ENCODE data around the gene GOLGA6L2.
"Not testable (repeated sequence)": the region's sequence is repeated elsewhere in the genome, so short reads cannot be mapped to it uniquely, and the experiment has no call there.

The GOLGA6L2 gene

DNA sequence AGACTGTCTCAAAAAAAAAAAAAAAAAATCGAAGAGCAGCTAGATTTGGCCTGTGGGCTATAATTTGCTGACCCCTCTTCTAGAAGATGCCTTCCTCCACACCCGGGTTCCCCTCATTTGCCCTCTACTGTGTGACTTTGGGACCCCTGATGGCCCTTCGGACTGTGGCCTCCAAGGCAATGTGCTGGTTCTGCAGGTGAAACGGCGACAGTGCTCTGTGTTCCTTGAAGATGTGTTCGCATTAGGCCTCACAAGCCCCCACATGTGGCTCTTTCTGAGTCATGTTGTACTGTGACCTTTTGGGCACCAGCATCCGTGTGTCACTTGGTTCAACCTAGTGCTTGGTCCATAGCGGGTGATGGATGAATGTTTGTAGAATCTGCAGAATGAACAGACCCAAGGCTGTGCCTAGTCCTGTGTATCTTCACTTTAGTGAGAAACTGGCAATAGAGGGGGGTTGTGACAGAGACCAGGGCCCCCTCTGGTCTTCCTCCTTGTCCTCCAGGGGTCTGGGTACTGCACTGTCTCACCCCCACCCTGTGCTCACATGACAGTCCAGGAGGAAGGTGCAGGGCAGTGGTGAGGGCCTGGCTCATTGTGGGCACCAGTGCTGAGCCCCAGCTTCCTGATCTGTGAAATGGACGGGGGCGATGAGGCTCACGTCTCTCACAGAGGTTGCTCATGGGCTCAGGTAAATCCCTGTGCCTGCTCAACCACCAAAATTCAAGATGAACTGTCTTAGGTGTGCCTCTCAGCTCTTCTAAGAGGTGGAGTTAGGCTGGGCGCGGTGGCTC is 22.7 kb downstream of the GOLGA6L2 start:
- H3K36me3 ChIP-seq (ENCODE audit: control insufficient read depth, insufficient read depth, low read length): no peaks in the 10 kb centered on the region
- H3K4me3 ChIP-seq (ENCODE audit: low read depth, low read length): no peak overlapping the region
- peaks cover 21% of the 10 kb centered on the region; the same call in 1 of the 2 replicates for H3K9me3 ChIP-seq (ENCODE audit: control insufficient read depth, insufficient read depth, low read depth, low read length)
- H3K9ac ChIP-seq (ENCODE audit: low read length): no peak overlapping the region
- H3K27ac ChIP-seq (ENCODE audit: low read depth, low read length): no peak overlapping the region
- H3K4me1 ChIP-seq (ENCODE audit: control insufficient read depth, insufficient read depth, low read length): no peaks in the 10 kb centered on the region
- H3K27me3 ChIP-seq (ENCODE audit: control insufficient read depth, insufficient read depth, low read length): no peaks in the 10 kb centered on the region

DNA sequence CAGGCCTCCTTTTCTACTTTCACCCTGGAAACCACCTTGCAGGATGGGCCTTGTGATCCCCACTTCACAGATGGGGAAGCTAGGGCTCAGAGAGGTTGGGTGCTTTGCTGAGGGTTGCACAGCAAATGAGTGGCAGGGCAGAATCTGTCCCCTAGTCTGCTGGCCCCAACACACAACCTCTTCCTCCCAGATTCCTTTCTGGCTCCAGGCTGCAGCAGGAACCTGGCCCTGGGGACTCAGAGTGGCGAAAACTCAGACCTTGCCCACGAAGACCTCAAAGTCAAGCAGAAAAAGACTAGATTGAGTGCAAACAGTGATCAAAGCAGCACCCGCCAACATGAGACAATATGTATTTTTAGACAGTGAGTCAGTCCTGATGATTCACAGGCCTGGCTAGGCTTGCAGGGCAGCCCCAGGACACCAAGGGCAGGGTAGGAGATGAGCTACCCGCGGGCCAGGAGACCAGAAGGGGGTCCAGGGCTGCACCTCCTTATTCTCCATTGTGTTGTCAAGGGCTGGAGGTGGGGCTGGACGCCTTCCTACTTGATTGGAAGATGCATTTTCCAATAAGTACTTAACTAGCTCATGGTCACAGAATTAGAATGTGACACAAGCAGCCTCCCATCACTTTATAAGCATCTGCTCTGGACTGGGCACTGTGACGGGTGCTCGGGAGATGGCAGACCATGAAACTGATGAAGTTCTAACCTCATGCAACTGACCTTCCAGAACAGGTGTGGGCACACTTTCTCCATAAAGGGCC is 23.9 kb downstream of the GOLGA6L2 start:
- no peak overlapping the region for H3K9ac ChIP-seq (ENCODE audit: low read length)
- no peak overlapping the region for H3K4me3 ChIP-seq (ENCODE audit: low read depth, low read length)
- H3K4me1 ChIP-seq (ENCODE audit: control insufficient read depth, insufficient read depth, low read length): no peaks in the 10 kb centered on the region
- no peaks in the 10 kb centered on the region for H3K36me3 ChIP-seq (ENCODE audit: control insufficient read depth, insufficient read depth, low read length)
- H3K27me3 ChIP-seq (ENCODE audit: control insufficient read depth, insufficient read depth, low read length): no peaks in the 10 kb centered on the region
- no peak overlapping the region for H3K27ac ChIP-seq (ENCODE audit: low read depth, low read length)
- H3K9me3 ChIP-seq (ENCODE audit: control insufficient read depth, insufficient read depth, low read depth, low read length): peaks cover 22% of the 10 kb centered on the region; the same call in 1 of the 2 replicates

GRCh38 chr15:23422099-23422945 is 24.7 kb downstream of the GOLGA6L2 start:
- Histone ChIP-seq H3K36me3 (ENCODE audit: control insufficient read depth, insufficient read depth, low read length) (no peaks in the 10 kb centered on the region), H3K4me3 (ENCODE audit: low read depth, low read length) (no peak overlapping the region), H3K9ac (ENCODE audit: low read length) (no peak overlapping the region), H3K4me1 (ENCODE audit: control insufficient read depth, insufficient read depth, low read length) (no peaks in the 10 kb centered on the region), H3K27me3 (ENCODE audit: control insufficient read depth, insufficient read depth, low read length) (no peaks in the 10 kb centered on the region), H3K27ac (ENCODE audit: low read depth, low read length) (no peak overlapping the region), H3K9me3 (ENCODE audit: control insufficient read depth, insufficient read depth, low read depth, low read length) (peaks cover 22% of the 10 kb centered on the region; the same call in 1 of the 2 replicates)

GRCh38 chr15:23420806-23421575 is 26.1 kb downstream of the GOLGA6L2 start:
- Histone ChIP-seq H3K36me3 (ENCODE audit: control insufficient read depth, insufficient read depth, low read length) (no peaks in the 10 kb centered on the region), H3K27me3 (ENCODE audit: control insufficient read depth, insufficient read depth, low read length) (no peaks in the 10 kb centered on the region), H3K4me1 (ENCODE audit: control insufficient read depth, insufficient read depth, low read length) (no peaks in the 10 kb centered on the region), H3K9me3 (ENCODE audit: control insufficient read depth, insufficient read depth, low read depth, low read length) (peaks cover 22% of the 10 kb centered on the region; the same call in 1 of the 2 replicates), H3K4me3 (ENCODE audit: low read depth, low read length) (no peak overlapping the region), H3K27ac (ENCODE audit: low read depth, low read length) (no peak overlapping the region), H3K9ac (ENCODE audit: low read length) (no peak overlapping the region)

DNA sequence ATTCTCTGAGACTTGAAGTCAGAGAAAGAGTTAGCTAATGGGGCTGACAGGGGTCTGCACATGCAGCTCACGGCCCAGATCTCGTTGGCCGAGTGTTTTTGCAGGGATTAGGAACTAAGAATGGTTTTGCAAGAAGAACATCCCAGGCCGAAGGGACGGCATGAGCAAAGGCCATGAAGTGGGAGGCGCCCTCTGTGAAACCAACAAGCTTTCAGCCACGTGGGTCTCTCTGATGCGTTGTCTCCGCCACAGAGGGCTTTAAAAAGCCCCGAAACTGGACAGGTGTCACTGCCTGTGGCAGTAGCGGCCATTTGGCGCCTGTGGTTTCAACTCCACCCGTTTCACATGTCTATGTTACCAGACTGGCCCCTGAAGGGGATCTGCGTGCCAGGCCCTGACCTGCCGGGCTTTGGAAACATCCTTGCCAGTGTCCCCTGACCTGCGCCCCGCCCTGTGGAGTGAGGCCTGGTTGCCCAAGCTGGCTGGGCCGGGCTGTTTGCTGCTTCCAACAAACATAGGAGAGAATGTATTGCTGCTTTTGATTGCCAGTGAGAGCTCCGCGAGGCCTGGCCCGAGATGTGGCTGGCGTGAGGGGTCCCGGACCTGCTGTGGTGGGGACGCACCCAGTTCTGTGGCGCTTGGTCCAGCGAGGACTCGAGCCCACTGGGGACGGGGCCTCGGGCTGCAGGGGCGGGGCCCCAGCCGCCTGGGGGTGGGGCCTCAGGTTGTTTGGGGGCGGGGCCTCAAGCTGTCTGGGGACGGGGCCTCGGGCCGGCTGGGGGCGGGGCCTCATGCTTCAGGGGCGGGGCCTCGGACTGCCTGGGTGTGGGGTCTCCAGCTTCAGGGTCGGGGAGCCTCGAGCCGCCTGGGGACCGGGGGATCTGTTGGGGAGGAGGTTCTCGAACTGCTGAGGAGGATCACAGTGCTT is 30.4 kb downstream of the GOLGA6L2 start:
- Histone ChIP-seq H3K4me3 (ENCODE audit: low read depth, low read length) (peak overlapping the region; percentile 35; the same call in 1 of the 2 replicates), H3K4me1 (ENCODE audit: control insufficient read depth, insufficient read depth, low read length) (no peaks in the 10 kb centered on the region), H3K9ac (ENCODE audit: low read length) (no peak overlapping the region), H3K27ac (ENCODE audit: low read depth, low read length) (no peak overlapping the region), H3K36me3 (ENCODE audit: control insufficient read depth, insufficient read depth, low read length) (no peaks in the 10 kb centered on the region), H3K27me3 (ENCODE audit: control insufficient read depth, insufficient read depth, low read length) (no peaks in the 10 kb centered on the region), H3K9me3 (ENCODE audit: control insufficient read depth, insufficient read depth, low read depth, low read length) (peaks cover 22% of the 10 kb centered on the region; the same call in 1 of the 2 replicates)

- peaks cover 19% of the 10 kb centered on the region; the same call in 1 of the 2 replicates for H3K9me3 ChIP-seq (ENCODE audit: control insufficient read depth, insufficient read depth, low read depth, low read length)
- H3K4me3 ChIP-seq (ENCODE audit: low read depth, low read length); H3K36me3 ChIP-seq (ENCODE audit: control insufficient read depth, insufficient read depth, low read length); H3K27ac ChIP-seq (ENCODE audit: low read depth, low read length); H3K9ac ChIP-seq (ENCODE audit: low read length); H3K27me3 ChIP-seq (ENCODE audit: control insufficient read depth, insufficient read depth, low read length); H3K4me1 ChIP-seq (ENCODE audit: control insufficient read depth, insufficient read depth, low read length): not testable (repeated sequence)
Measured at GRCh38 chr15:23415866-23416265, 31.2 kb downstream of the GOLGA6L2 start.

GRCh38 chr15:23415321-23415865 is 31.6 kb downstream of the GOLGA6L2 start:
- H3K27ac ChIP-seq (ENCODE audit: low read depth, low read length): no peak overlapping the region
- H3K9me3 ChIP-seq (ENCODE audit: control insufficient read depth, insufficient read depth, low read depth, low read length): peaks cover 18% of the 10 kb centered on the region; the same call in 1 of the 2 replicates
- no peak overlapping the region for H3K4me3 ChIP-seq (ENCODE audit: low read depth, low read length)
- no peaks in the 10 kb centered on the region for H3K36me3 ChIP-seq (ENCODE audit: control insufficient read depth, insufficient read depth, low read length)
- H3K9ac ChIP-seq (ENCODE audit: low read length): no peak overlapping the region
- no peaks in the 10 kb centered on the region for H3K27me3 ChIP-seq (ENCODE audit: control insufficient read depth, insufficient read depth, low read length)
- no peaks in the 10 kb centered on the region for H3K4me1 ChIP-seq (ENCODE audit: control insufficient read depth, insufficient read depth, low read length)

DNA sequence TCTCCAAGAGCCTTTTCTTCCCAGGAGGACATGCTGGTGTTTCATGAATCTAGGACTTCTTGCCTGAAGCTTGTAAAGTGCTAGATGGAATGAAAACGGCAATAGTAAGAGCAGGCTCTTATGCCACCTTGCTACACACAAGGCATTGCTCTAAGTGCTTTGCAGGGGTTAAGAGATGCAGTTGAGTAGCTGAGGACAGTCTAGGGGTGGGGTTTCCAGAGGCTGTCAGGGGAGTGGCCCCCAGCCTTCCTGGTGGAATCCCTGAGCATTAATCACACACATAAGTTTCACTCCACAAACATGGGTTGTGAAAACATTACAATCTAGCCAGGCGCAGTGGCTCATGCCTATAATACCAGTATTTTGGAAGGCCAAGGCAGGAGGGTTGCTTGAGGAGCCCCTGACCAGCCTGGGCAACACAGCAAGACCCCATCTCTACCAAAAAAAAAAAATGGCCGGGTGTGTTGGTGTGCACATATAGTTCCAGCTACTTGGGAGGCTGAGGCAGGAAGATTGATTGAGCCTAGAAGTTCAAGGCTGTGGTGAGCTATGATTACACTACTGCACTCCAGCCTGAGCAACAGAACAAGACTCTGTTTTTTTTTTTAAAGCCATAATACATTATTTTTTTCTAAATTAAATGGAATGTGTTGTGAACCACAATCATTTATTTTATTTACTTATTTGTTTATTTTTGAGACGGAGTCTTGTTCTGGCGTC is 34.0 kb downstream of the GOLGA6L2 start:
- H3K9me3 ChIP-seq (ENCODE audit: control insufficient read depth, insufficient read depth, low read depth, low read length): peaks cover 13% of the 10 kb centered on the region; the same call in 1 of the 2 replicates
- H3K27ac ChIP-seq (ENCODE audit: low read depth, low read length); H3K9ac ChIP-seq (ENCODE audit: low read length); H3K36me3 ChIP-seq (ENCODE audit: control insufficient read depth, insufficient read depth, low read length); H3K27me3 ChIP-seq (ENCODE audit: control insufficient read depth, insufficient read depth, low read length); H3K4me1 ChIP-seq (ENCODE audit: control insufficient read depth, insufficient read depth, low read length); H3K4me3 ChIP-seq (ENCODE audit: low read depth, low read length): not testable (repeated sequence)

DNA sequence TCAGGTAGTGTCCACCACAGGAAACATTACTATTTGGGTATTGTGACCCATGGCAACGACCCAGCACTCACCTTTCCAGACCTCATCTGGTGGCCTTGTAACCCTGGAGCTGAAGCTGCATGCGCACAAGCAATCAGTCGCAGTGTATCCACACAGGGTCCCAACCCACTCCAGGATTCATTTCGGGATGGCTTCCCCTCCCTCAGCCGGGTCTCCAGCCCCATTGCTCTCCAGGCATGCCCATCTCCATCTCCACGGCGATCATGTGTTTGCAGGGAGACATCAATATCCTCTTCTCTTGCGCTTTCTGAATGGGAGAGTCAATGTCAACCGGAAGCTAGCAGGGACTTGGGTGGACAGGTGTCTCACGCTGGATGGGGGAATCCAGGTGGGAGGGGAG is 35.2 kb downstream of the GOLGA6L2 start:
- Histone ChIP-seq H3K27me3 (ENCODE audit: control insufficient read depth, insufficient read depth, low read length) (no peaks in the 10 kb centered on the region), H3K27ac (ENCODE audit: low read depth, low read length) (no peak overlapping the region), H3K36me3 (ENCODE audit: control insufficient read depth, insufficient read depth, low read length) (no peaks in the 10 kb centered on the region), H3K4me3 (ENCODE audit: low read depth, low read length) (no peak overlapping the region), H3K4me1 (ENCODE audit: control insufficient read depth, insufficient read depth, low read length) (no peaks in the 10 kb centered on the region), H3K9me3 (ENCODE audit: control insufficient read depth, insufficient read depth, low read depth, low read length) (peaks cover 18% of the 10 kb centered on the region; the same call in 1 of the 2 replicates), H3K9ac (ENCODE audit: low read length) (no peak overlapping the region)
